GM21381 (cell line): ENCODE results near the gene SPECC1.
"Not testable (repeated sequence)": the region's sequence is repeated elsewhere in the genome, so short reads cannot be mapped to it uniquely, and the experiment has no call there.

ENCODE experiments used
- ATAC-seq: cut with Tn5 transposase; IDR thresholded peaks from one replicate; pipeline ENCODE4 v1.9.1; 2021; ENCODE audit warnings: mild to moderate bottlenecking, moderate library complexity; ENCODE audit not compliant: unreplicated experiment

The SPECC1 gene

DNA sequence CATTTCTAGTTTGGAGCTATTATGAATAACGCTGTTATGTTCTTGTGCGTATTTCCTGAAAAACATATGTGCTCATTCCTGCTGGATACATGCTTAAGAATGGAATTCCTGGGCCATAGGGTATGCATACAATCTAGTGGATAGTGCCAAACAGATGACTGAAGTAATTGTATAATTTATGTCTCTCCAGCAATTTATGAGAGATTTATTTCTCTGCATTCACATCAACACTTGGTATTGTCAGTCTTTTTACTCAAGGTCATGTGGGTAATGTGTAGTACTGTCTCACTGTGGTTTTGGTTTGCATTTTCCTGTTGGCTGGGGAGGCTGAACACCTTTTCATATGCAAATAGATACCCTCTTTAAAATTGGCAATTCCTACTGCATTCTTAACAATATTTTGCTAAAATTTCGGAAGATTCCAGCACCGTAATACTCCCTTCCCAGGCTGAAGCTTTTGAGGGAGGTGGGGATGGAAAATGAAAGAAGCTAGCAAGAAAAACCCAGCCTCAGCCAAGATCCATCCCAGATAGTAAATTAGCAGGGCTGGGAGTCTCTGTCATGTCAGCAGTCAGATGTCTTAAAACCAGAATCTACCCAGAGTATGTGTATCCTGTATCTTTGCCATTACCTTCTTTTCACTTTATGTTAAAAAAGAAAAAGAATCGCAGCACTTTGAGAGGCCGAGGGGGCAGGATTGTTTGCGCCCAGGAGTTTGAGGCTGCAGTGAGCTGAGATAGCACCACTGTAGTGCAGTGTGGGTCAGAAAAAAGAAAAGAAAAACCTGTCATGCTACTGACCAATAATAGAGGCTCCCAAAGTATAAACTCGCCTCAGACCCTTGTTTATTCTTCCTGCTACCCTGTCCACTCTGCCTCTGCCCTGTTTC is 253.3 kb downstream of the SPECC1 start:
- no peak for ATAC-seq

DNA sequence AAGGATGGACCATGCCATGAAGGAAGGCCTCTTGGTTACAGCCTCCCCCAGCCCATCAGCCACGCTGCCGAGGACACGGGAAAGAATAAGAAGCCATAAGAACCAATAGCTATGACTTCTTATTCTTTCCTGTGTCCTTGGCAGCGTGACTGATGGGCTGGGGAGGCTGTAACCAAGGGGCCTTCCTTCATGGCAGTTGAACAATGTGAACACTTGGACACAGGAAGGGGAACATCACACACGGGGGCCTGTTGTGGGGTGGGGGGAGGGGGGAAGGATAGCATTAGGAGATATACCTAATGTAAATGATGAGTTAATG is 253.9 kb downstream of the SPECC1 start:
- ATAC-seq, result not testable (repeated sequence)

GRCh38 chr17:20263595-20263994 is 254.4 kb downstream of the SPECC1 start:
- ATAC-seq, result no peak

DNA sequence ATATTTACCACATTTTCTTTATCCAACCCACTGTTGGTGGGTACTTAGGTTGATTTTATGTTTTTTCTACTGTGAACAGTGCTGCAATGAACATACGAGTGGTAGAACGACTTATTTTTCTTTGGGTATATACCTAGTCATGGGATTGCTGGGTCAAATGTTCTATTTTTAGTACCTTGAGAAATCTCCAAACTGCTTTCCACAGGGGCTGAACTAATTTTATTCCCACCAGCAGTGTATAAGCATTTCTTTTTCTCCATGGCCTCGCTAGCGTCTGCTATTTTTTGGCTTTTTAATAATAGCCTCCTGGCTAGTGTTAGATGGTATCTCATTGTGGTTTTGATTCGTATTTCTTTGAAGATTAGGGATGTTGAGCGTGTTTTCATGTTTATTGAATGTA is 255.8 kb downstream of the SPECC1 start:
- ATAC-seq, result no peak

DNA sequence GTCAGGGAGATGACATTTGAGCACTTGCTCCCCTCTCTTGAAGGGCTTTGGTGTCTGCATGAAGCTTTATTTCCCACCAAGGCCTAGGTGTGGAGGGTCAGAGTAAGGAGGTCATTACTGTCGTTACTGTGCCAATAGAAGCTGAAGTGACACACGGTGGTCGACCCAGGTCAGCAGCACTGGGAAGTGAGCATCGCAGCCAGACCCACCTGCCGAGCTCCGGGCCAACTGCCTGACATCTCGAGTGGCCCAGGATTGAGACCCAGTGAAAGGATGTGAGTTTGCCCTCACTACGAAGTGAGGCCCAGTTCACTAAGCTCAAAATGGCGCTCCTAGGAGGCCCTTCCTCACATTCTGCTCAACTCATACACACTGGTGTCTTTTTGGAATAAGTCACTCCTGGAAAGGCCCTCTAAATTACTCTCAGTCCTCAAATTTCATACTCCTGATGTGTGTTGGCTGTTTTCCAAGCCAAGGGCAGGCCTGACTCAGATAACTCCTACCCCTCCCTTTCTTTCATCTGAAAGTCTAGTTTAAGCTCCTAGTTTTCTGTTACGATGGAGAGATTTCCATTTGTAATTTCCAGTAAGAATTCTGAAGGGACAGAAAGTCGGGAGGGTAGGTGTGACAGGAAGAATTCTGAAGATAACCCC is 257.8 kb downstream of the SPECC1 start:
- no peak for ATAC-seq

- no peak for ATAC-seq
Measured at GRCh38 chr17:20267459-20267842, 258.3 kb downstream of the SPECC1 start.

- no peak for ATAC-seq
Measured at GRCh38 chr17:20270369-20270768, 261.2 kb downstream of the SPECC1 start.

- no peak for ATAC-seq
Measured at GRCh38 chr17:20271011-20271610, 262.0 kb downstream of the SPECC1 start.

DNA sequence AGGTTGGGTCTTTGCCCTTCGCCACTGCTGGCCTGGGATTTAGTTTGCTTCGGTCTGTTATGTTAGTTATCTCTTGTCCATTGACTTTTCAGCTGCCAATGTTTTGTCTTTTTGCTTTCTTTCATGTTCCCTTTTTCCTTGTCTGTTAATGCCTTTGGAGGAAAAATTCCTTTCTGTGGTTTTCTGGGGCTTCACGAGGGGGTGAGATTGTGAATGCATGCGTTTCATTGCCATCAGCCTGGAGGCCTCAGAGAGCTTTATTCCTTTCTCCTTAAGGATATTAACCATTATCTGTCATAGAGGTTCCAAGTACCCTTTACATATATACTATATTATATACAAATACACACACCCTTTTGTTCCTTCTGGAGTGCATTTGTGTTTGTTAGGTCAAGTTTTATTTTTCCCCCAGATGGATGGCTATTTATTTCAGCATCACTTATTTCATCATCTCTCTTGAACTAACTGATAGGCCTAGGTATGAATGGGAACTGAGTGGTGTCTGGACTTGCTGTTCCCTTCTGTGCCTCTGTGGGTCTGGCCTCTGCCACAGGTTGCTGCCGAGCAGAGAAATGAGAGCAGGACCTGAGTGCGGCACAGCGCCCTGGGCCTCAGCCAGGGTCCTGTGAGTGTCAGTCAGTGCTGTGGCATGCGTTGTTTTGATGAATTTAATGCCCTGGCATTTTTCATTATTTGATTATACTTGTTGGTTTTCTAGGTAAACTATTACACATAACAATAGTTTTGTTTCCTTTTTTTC is 264.8 kb downstream of the SPECC1 start:
- ATAC-seq, result no peak

GRCh38 chr17:20275653-20276052 is 266.5 kb downstream of the SPECC1 start:
- ATAC-seq, result no peak

DNA sequence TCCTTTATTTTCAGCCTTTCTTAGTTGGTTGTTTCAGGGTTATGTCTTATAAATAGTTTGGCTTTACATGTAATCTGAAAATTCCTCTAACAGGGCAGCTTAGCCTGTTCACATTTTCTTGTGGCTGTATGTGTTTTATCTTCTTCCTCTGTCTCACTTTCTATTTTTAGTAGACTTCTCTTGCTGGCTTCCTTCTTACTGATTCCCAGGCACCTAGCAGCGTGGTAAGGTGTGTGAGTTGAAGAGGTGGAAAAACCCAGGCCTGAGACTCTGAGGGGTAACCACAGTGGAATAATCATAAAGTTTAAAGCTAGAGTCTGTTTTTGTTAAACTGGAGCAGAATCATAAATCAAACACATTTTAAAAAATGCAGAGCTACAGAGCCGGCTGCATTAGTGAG is 267.3 kb downstream of the SPECC1 start:
- no peak for ATAC-seq

DNA sequence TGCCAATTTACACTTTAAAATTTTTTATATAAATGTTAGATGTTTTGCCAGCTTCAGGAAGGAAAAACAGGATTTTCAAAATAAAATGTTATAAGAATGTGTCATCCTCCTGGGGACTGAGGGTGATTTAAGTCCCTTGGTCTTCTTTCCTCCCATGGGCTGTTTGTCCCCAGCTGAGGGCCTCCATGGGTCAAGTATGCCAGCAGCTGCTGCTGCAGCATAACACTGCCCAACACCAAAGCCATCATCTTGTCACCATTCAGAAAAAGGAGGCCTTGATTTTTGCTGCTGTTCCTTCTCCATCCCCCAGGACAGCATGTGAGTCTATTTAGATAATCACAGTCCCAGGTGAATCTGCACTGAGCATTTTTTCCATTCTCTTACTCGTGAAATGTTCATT is 269.6 kb downstream of the SPECC1 start:
- no peak for ATAC-seq

GRCh38 chr17:20279631-20280030 is 270.5 kb downstream of the SPECC1 start:
- no peak for ATAC-seq

DNA sequence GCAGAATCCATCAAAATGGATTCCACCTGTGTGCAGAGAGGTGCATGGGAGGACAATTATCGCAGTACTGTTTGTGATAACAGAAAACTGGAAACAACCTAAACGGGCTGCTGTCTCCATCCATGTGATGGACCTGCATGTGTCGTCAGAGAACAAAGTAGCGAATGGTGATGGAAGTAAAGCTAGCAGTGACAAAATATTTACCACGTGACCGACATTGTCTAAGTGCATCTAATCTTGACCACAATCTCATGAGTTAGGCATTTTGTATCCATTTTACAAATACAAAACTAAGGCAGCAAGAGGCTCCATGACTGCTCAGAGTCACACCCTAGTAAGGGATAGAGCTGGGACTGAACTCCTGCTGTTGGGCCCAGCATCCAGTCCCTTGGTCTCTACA is 270.9 kb downstream of the SPECC1 start:
- no peak for ATAC-seq

DNA sequence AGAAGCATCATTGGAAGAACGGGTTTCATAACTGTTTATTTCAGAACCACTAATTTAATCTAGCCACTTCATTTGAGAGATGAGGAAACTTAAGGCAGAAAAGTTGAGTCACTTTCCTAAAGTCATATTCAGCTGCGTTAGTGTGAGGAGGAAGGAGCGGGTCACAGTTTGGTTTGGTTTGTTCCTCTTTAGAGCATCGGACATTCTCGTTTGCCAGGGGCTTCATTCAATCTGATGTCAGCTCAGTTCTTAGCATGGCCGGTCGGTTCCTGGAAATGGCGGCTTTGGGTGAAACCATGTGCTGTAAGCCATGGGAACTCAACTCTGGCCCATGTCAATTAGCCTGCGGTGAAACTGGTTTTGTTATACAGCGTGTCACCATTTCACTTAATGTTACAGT is 271.7 kb downstream of the SPECC1 start:
- ATAC-seq, result no peak

GRCh38 chr17:20281860-20282259 is 272.7 kb downstream of the SPECC1 start:
- no peak for ATAC-seq

DNA sequence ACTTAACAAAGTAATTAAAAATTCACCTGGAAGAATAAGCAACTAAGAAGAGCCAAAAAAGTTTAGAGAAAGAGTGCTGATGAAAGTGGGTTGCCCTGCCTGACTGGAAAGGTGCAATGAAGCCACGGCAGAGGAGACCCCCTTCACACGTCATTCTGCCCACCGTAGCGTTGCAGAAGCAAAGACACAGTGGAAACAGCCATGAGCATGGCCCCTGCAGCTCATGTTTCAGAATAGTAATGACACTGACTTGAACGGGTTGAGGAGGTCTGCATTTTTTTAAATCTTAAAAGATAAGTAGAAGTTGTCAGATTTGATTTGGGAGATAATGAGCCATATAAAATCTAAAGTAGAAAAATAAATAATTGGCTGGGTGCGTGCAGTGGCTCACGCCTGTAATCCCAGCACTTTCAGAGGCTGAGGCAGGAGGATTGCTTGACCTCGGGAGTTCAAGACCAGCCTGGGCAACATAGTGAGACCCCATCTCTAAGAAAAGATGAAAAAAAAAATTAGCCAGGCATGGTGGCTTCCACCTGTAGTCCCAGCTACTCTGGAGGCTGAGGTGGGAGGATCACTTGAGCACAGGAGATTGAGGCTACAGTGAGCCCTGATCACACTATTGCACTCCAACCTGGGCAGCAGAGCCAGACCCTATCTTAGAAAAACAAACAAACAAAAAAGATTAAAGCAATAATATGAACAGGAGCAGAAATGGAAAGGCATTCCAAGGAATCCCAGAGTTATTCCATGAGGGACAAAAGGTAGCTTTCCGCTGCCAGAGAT is 273.6 kb downstream of the SPECC1 start:
- no peak for ATAC-seq

GRCh38 chr17:20284022-20284421 is 274.9 kb downstream of the SPECC1 start:
- no peak for ATAC-seq

- no peak for ATAC-seq
Measured at GRCh38 chr17:20284570-20285295, 275.6 kb downstream of the SPECC1 start.

DNA sequence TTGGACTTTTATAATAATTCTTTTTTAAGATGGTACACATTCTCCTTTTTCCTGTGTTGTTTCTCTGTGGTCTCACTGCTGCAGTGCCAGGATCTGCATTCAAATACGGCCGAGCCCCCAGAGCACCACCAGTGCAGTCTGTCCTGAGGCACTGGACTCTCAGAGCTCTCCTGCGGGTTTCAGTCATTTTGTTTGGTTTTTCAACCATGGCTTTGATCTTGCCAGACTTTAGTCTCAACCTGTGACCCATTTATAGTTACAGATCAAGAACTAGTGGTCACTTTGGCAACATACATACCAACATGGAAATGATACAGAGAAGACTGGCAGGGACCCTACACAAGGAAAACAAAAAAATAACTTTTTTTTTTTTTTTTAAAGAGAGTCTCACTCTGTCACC is 280.8 kb downstream of the SPECC1 start:
- no peak for ATAC-seq
